ENCODE data around the gene SLC1A7.

The SLC1A7 gene

DNA sequence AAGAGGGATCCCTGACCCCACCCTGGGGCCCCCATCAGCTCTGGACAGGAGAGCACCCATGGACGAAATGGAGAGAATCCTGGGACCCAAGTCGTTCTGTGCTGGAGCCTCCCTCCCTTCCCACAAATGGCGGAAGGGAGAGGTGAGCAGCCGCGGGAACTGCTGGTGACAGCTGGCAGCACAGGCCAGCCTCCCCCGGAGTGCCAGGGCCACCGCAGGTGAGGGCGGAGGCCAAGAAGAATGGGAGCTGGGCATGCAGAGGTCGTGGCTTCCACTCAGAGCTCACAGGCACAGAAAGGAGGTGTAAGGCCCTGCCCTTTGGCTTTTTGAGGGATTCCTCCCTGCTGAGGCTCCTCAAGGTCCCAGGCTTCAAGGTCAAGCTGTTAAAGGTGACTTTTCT, 24.6 kb downstream of the SLC1A7 start:
- no peak overlapping the region for H3K4me3 ChIP-seq (ENCODE audit: low read depth, low read length)

DNA sequence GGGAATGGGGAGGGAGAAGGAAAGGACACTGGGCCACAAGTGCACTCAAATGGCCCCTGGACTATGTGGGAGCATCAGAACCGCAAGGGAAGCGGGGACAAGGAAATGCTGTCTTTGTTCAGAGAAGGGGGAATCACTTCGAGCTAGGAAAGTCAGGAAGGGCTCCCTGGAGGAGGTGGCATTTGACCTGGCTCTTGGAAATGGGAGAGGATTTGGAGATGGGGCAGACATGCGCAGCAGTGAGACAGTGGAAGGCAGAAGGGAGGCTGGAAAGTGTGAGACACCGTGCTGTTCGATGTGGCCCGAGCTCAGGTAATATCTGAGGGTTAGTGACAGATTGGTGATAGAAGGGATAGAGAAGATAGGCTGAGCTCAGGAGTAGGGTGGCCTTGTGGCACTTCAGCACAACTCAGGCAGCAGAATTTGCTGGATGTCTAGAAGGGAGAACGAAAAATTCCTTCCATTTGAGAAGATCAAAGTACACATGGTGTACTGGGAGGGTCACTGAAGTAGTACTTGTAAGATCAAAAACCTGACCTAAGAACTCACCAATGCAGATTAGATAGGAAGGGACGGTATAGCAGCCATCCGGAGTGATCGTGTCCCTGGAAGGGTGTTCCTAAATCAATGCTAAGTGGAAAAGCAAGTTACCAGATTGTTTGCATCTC, 25.4 kb downstream of the SLC1A7 start:
- H3K4me3 ChIP-seq (ENCODE audit: low read depth, low read length), result no peak overlapping the region

DNA sequence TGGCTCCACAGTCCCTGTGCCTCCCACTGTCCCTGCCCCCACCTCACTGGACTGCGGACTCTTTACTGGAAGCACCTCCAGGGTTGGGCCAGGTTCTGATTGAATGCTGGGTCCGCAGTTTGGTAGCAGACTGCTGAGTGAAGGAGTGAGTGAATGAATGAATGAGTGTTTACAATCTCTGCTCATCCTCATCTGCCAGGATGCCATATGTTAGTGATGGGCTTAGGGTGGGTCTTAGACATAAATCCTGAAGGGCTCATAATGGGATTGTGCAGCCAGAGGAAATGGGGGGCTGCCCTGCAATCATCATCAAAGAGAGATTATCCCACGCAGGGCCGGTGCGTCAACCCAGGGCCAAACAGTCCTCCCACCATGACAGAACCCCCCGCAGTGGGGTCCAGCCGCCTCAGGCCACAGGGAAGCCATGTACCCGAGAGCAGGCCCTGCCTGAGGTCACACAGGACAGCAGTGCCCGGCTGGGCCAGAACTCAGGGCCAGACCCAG, 26.1 kb downstream of the SLC1A7 start:
- no peak overlapping the region for H3K4me3 ChIP-seq (ENCODE audit: low read depth, low read length)

DNA sequence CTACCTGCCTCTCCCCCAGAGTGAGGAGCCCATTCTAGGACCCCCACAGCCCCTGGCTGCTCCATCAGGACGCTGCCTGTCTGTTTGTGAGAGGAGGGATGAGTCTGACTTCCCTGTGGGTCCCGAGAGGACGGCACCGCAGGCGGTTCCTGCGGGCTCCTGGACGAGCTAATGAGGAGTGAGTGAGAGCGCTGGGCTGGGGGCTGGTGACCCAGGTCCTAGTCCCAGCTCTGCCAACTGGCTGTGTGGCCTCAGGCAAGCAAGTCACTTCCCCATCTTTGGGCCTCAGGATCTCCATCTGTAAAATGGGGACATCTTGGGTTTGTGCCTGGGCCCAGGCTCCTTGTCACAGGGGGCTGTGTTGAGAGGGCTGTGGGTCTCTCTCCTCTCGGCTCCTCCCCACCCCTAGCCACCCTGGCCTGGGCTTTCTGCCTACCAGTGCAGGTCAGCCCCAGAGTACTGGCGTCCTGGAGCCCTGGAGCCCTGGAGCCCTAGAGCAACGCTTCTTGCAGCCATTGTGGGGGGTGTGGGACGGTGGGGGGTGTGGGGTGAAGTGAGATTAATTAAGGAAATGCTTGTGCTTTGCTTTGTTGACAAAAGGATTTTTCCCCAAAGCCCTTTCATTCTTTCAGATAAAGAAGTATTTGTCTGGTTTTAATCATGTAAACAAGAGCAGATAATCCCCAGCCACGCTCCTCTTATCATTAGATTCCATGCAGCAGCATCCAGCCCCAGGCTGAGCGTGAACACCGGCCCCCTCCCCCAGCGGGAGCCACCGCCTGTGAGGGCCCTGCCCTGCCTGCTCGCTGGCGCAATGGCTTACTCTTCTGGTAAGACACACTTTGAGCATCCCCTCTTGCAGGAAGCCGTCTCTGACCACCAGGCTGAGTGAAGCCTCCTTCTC, 26.8 kb downstream of the SLC1A7 start:
- H3K4me3 ChIP-seq (ENCODE audit: low read depth, low read length), result no peak overlapping the region

DNA sequence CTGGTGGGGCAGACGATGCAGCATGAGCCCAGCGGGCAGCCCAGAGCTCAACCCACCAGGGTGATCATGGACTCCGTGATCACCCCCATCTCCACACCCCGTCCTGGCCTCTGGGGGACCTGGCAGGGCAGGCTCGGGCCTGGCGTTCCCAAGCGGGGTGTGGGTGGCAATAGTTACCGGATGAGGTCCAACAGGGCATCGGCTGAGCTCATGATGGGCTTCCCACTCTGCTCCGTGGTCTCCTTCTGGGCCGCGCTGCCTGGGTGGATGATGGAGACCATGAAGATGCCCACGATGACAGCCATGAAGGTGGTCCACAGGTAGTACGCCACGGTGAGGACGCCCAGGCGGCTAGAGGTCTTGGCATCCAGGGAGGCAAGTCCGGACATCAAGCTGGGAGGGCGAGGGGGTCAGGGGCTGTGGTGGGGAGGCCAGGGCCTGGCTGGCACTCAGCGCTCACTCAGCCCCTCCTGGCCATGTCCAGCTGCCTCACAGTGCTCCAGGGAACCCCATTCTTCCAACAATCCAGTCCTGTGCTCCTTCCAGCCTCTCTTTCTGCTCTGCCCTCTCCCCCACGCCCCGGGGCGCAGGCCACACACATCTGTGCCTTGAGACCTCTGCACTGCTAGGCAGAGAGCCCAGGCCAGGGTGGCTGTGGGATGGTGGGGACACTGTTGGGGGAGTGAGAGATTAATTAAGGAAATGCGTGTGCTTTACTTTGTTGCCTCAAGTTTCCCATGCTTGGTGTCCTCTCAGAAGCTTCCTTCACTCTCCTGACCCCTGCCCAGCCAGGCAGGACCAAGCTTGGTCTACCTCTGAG, 27.6 kb downstream of the SLC1A7 start:
- no peak overlapping the region for H3K4me3 ChIP-seq (ENCODE audit: low read depth, low read length)

DNA sequence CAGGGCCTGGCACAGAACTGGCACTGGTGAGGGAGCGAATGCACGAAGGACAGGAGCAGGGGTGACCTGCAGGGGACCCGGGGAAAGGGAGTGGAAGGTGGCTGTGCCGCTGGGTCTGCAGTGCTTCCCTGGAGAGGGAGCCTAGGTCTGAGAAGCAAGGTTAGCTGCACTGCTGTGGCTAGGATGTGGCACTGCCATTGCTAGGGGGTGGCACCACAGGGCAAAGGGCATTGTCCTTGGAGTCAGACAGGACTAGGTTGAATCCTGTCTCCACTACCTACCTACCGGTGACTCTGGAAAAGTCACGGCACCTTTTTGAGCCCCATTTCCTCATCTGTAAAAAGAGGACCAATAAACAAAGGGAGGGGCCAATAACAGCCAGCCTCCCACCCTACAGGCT, 28.3 kb downstream of the SLC1A7 start:
- no peak overlapping the region for H3K4me3 ChIP-seq (ENCODE audit: low read depth, low read length)

DNA sequence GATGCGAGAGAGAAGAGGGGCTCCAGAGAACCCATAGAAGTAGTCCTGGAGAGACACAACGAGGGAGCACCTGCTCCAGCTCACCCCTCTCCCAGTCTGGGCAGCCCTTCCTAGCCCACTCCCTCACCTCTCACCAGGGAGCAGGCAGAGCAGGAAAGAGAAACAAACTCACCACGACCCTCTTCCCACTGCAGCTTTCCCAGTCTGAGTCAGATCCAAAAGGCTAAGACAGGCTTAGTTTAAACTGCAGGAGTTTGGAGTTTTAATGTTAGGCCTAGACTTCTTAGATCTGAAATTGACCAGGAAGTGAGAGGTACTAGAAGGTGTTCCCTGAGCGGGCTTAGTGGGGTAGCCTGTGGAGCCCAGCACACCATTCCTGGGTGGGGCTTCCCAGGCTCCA, 29.6 kb downstream of the SLC1A7 start:
- no peak overlapping the region for H3K4me3 ChIP-seq (ENCODE audit: low read depth, low read length)

DNA sequence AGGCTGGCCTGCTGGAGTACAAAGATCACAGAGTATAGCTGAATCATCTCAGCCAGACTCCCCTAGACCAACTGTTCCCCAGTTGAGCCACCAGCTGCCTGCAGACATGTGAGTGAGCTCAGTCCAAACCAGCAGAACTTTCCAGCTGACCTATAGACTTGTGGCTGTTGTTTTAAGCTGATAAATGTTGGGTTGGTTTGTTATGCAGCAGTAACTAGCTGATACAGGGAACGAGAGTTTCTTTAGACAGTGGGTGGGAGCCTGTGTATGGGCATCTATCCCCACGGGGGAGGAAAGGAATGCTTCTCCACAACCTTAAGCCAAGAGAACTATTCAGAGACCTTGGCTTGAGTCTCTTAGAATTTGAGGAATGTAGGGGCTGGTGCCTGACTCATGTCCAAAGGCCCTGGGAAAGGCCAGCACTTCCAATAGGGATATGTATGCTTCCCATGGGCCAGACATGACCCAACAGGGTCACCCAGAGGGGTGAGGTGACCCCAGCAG, 30.1 kb downstream of the SLC1A7 start:
- no peak overlapping the region for H3K4me3 ChIP-seq (ENCODE audit: low read depth, low read length)

DNA sequence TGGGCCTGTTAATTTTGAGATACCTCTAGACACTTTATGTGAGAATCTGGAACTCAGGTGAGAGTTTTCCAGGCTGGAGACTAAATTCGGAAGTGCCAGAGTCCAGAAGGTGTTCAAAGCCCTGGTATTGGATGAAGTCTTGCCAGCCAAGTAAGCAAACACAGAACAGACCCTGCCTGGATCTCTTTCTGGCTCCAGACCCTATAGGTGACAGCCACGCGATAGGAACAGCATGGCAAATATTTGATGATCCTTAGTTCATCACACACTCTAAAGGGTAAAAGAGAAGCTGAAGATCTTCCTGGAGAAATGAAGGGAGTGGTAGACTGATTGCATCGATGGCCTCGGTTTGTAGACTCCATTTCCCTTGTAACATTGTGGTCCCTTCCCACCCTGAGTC, 30.7 kb downstream of the SLC1A7 start:
- H3K4me3 ChIP-seq (ENCODE audit: low read depth, low read length), result no peak overlapping the region

DNA sequence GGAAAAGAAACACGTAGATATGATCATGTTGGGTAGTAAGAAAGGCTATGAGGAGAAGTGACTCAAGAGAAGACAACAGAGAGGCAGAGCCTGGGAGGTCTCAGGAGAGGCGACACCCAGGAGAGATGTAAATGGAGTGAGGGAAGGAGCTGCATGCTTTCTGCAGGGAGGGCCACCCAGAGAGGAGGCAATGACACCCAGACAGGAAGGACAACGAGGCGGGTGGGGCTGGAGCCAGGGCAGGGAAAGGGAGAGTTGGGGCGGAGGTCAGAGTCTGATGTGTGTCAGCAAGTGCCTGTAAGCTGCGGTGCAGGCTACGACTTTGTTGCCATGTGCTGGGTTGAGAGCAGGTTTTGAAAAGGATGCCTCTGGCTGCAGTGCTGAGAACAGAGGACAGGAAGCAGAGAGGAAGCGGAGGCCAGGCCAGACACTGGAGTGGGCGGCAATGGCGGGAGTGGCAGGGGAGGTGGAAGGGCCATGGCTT, 31.3 kb downstream of the SLC1A7 start:
- no peak overlapping the region for H3K4me3 ChIP-seq (ENCODE audit: low read depth, low read length)

DNA sequence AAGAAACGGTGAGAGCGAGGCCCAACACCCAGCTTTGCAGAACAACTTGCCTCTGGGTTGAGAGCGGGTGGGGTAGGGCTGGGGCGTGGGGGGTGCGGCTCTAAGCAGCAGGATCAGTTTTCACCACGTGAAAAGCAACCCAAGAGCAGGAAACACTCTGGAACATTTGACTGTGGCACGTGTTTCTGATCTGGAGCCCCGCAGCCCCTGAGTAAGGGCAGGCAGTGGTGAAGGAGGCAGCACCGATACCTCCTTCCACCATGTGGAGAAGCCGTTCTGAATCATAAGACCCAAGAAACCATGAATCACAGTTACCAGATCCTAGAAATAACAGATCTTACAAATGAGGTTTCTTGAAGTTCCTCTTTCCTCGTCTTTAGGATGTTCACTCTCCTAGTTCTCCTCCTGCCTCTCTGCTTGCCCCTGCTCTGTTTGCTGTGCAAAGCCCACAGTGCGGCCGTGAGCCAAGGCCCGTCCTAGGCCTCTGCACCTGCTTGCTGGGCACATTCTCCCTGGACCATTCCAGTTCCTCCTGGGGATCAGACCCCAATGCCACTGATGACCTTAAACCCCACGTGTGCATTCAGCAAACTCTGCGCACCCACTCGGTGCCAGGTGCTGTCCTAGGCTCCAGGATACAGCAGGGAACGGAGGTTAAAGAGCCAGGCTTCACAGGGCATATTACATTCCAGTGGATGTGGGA, 31.9 kb downstream of the SLC1A7 start:
- H3K4me3 ChIP-seq (ENCODE audit: low read depth, low read length), result no peak overlapping the region

DNA sequence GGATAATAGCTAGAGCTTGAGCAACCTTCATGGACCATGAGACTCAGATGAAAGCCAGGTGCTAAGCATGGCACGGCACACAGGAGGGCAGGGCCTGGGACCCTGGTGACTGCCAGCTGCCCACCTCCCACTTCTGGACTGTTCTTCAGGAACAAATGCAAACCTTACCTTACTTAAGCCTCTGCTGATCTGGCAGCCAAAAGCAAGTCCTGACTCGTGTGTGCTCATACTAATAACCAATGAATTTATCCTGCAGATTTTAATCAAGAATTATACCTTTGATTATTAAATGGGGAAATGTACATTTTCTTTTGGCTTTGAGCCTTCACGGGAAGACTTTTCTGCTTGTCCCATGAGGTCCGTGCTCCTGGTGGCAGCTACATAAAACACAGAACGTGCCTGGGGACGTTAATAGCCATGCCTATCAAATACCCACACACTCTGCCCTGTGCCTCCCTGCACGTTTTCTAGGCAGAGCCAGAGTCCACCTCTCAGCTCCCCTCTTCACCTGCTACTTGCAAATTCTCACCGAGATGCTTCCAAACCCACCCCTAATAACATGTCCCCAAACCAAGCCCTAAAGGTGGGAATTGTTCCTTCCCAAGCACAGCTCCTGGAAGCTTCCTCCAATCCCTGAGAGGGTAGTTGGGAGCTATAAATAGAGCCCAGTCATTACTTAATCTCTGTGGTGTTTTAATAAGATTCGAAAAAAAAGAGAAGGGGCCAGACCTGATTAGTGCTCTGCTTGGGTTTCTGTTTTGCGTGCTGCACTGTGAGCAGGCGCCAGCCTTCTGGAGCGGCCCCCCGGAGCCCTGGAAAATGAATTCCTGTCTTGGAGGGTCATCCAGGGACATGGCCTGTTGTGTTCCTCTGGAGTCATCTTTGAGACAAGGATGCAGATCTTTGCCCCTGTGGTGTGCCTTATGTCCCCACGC, 33.5 kb downstream of the SLC1A7 start:
- no peak overlapping the region for H3K4me3 ChIP-seq (ENCODE audit: low read depth, low read length)

DNA sequence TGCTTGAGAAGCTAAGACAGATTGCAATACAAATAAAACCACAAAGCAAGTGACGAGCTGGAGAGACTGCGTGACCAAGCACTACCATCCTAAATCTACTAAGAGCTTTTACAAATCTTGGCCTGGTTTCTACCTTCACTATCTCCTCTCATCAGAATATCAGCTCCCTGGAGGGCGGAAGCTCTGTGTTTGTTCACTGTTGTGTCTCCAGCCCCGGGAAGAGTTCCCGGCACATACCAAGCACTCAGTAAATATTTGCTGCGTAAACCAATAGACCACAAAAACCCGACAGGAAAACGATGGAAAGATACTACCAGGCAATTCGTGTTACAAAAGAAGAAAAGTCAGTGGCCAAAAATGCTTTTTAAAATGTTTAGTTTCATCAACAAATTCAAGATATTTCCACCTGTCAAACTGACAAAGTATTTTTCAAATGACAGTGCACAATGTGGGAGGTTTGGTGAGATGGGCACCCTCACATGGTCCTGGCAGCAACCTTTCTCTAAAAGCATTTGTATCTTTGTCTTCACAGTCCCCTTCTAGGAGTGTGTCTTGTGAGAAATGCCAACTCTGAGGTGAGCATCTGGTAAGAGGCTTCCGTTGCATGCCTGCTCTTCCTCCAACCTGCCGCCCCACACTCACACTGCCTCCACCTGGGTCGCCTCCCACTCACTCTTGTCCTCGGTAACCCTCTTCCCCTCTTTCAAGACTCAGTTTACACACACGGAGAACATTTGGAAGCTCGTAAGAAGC, 34.7 kb downstream of the SLC1A7 start:
- no peak overlapping the region for H3K4me3 ChIP-seq (ENCODE audit: low read depth, low read length)

DNA sequence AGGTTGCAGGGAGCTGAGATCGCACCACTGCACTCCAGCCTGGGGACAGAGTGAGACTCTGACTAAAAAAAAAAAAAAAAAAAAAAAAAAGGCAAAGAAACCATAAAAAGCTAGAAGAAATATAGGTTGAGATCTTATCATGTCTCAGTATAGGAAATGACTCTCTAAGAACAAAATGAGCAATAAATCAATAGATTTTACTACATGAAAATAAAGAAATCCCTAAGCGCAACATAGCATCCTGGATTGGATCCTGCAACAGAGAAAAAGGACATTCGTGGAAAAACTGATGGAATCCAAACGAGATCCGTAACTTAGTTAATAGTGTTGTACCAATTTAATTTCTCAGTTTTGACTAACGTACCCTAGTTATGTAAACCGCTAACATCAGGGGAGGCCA, 35.3 kb downstream of the SLC1A7 start:
- H3K4me3 ChIP-seq (ENCODE audit: low read depth, low read length), result no peak overlapping the region

DNA sequence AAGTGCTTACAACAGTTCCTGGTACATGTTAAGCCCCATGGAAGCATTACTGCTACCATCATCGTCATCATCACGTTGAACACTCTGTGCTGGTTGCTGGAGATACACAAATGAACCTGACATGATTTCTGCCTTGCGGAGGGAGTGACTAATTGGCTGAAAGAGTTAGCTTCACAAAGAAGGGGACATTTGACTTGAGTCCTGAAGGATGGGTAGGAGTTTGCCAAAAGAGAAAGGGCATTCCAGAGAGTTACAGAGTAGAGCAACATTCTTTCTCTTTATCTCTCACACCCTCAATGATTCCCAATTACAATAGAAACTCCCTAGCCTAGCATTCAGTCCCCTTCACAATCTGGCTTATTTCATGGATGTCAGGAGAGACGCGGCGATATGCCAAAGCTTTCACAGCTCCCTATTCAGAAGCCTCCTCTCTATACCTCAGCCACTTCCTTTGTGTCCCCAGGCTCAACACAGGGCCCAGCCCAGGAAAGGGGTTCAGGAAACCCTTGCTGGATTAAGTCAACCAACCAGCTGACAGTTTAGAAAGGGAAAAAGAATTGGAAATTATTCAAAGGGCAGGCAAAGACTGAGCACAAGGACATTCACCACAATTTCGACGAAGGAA, 38.0 kb downstream of the SLC1A7 start:
- no peak overlapping the region for H3K4me3 ChIP-seq (ENCODE audit: low read depth, low read length)

DNA sequence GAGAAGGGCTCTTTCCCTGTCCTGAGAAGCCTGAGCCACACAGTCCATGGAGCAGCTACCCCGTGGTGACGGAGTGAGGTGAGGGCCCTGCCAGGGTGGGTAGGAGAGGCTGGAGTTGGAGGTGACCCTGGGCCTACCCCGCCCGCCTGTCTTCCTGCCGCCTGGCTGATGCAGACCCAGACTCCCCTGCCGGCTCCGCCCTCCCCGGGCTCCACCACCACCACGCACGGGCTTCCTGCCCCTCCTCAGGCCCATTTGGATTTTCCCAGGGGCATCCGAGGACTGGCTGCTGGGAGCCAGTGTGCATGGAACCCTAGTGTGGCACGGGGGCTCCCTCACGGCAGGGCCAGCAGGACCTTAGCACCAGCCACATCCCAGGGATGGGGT, 47.9 kb downstream of the SLC1A7 start:
- no peak overlapping the region for H3K4me3 ChIP-seq (ENCODE audit: low read depth, low read length)

DNA sequence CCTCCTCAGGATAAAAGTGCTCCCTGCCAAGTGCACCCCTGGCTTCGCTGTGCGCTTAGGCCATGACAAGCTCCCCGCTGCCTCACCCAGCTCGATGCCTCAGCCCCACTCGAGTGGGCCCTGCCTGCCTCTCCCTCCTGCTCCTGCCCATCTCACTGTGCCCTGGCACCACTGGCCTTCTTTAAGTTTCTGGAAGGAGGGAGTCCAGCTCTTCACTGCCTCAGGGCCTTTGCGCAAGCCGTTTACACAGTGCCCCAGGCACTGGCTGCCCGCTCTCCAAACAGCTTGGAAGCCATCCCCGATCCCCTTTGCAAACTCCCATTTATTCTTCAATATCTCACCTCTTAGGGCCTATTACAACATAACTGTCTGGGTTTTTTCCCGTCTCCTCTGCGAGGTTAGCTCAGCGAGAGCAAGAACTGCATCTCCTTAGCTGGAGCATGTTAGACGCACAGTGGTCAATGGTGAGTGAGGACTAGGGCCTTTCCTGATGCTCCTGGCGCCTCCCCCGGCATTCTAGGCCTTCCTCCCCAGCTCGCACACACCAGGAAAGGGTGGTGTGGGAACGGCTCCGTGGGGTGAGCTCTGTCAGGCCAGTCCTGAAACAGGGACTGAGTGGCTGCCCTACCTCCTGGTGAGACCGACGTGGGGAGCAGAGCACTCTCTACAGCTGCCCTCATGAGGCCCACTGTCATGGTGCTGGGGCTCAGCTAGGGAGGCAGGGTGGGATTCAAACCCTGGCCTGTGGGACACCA, 48.5 kb downstream of the SLC1A7 start:
- H3K4me3 ChIP-seq (ENCODE audit: low read depth, low read length), result no peak overlapping the region

DNA sequence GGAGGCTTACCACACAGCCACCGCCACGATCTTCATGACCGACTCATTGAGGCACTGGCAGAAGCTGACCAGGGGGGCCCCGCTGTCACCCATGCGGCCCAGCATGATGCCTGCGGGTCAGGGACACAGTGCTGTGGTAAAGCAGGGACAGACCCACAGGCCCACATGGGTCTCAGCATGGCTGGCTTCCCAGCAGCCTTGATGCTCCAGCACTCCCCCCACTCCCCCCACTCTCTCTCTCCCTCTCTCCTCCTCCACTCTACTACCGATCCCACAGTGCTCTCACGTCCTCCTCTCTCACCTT, 49.0 kb downstream of the SLC1A7 start:
- H3K4me3 ChIP-seq (ENCODE audit: low read depth, low read length), result no peak overlapping the region
